Measurements from ENCODE around the gene TRIP10. TPM values are rescaled to one million over a fixed set of nuclear protein-coding genes. Genes with fewer than 3 reads are reported as not detected.
"Not testable (repeated sequence)": the region's sequence is repeated elsewhere in the genome, so short reads cannot be mapped to it uniquely, and the experiment has no call there.

The TRIP10 gene
- total RNA-seq, 4 donors from 2014 or later, result 94.1 to 129 (median 104) TPM

DNA sequence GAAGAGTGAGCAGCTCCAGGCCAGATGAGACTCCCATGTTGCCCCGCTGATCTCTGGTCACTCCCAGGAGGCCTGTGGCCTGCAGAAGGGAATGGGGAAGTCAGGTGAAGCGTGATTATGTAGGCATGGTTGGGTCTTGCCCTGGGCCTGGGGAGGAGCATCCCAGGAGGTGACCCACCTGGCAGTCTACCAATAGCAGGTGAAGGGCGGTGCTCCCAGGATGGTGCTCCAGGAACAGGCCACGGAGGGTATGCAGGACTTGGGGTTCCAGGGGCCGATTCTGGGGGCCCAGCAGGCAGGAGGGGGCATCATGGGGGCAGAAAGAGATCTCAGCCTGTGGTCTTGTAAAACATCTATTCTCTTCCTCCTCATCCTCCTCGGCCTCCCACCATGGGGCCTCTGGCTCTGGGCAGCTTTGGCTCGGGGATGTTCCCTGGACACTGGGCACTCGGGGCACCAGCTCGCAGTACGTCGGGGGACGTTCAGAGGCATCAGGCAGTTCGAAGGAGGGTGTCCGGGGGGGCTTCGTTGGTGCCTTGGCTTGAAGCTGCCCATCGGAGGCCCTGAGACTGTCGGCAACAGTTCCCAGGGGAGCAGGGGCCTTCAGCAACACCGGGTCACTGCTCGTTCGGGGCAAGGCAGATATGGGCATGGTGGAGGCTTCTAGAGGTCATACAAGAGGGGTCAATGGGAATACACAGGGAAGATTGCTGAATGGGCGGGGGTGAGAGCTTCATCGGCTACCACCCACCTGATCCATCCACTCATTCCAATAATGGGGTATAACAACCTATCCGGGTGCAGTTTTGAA lies 15.4 kb downstream of the TRIP10 start:
- no peaks in the 10 kb centered on the region for H3K27me3 ChIP-seq
- H3K4me1 ChIP-seq, result peaks cover 0 to 17% (median 9%) of the 10 kb centered on the region in 3 donors
- no peaks in the 10 kb centered on the region for H3K9me3 ChIP-seq
- 82 to 89% methylated on average over 3 to 5 of the region's 23 CpGs for WGBS, 2 donors (ENCODE audit: low coverage in 1 of 2)
- H3K4me3 ChIP-seq, result no peak overlapping the region
- H3K36me3 ChIP-seq, result peaks cover 0 to 29% of the 10 kb centered on the region in 2 donors
- no peak for ATAC-seq
- TF ChIP-seq POLR2A (IDR thresholded peaks at IDR 0.05) (no peak), POLR2AphosphoS5 (IDR thresholded peaks at IDR 0.05) (no peak), EP300 (IDR thresholded peaks at IDR 0.05) (no peak)
- TF ChIP-seq, protein P1, sequence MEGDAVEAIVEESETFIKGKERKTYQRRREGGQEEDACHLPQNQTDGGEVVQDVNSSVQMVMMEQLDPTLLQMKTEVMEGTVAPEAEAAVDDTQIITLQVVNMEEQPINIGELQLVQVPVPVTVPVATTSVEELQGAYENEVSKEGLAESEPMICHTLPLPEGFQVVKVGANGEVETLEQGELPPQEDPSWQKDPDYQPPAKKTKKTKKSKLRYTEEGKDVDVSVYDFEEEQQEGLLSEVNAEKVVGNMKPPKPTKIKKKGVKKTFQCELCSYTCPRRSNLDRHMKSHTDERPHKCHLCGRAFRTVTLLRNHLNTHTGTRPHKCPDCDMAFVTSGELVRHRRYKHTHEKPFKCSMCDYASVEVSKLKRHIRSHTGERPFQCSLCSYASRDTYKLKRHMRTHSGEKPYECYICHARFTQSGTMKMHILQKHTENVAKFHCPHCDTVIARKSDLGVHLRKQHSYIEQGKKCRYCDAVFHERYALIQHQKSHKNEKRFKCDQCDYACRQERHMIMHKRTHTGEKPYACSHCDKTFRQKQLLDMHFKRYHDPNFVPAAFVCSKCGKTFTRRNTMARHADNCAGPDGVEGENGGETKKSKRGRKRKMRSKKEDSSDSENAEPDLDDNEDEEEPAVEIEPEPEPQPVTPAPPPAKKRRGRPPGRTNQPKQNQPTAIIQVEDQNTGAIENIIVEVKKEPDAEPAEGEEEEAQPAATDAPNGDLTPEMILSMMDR (IDR thresholded peaks at IDR 0.05), result no peak
- H3K27ac ChIP-seq, result no peak overlapping the region

DNA sequence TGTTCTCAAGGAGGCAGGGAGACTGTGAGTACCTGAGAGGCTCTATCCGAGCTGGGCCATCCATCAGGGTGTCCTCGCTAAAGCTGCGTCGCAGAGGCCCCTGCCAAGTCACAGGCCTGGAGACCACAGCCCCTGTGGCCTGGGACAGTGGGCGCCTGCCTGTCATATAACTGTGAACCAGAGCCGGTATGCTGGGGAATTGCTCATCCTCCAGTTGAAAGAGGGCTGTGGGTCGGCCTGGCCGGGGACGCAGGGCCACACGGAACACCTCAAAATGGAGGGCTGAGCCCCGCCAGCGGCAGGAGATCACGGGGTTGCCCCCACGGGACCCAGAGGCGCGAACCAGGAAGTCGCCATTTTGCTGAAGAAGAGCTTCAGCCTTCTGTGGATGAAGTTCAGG lies 21.1 kb downstream of the TRIP10 start:
- no CpG with 5 or more reads among the region's 17 CpGs for WGBS, 2 donors (ENCODE audit: low coverage in 1 of 2)
- peaks cover 0 to 5% (median 0%) of the 10 kb centered on the region in 3 donors for H3K9me3 ChIP-seq
- peaks cover 35% of the 10 kb centered on the region for H3K27me3 ChIP-seq
- no peak overlapping the region for H3K27ac ChIP-seq
- no peaks in the 10 kb centered on the region for H3K36me3 ChIP-seq
- no peak for ATAC-seq
- no peaks in the 10 kb centered on the region for H3K4me1 ChIP-seq
- no peak for TF ChIP-seq POLR2AphosphoS5 (IDR thresholded peaks at IDR 0.05)
- TF ChIP-seq EP300 (IDR thresholded peaks at IDR 0.05), result no peak
- TF ChIP-seq, protein P1 (IDR thresholded peaks at IDR 0.05), result no peak
- no peak for TF ChIP-seq POLR2A (IDR thresholded peaks at IDR 0.05)
- no peak overlapping the region for H3K4me3 ChIP-seq

- WGBS, 2 donors (ENCODE audit: low coverage in 1 of 2), result 20 to 100% methylated on average over 1 to 2 of the region's 4 CpGs
Measured at GRCh38 chr19:6761053-6761676, 21.7 kb downstream of the TRIP10 start.

DNA sequence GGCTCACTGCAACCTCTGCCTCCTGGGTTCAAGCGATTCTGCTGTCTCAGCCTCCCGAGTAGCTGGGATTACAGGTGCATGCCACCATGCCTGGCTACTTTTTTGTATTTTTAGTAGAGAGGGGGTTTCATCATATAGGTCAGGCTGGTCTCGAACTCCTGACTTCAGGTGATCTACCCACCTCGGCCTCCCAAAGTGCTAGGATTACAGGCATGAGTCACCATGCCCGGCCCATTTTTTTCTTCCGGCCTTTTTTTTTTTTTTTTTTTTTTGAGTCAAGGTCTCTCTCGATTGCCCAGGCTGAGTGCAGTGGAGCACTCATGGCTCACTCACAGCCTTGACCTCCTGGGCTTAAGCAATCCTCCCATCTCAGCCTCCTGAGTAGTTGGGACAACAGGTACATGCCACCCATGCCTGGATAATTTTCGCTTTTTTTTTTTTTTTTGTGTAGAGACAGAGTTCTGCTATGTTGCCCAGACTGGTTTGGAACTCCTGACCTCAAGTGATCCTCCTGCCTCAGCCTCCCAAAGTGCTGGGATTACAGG lies 22.8 kb downstream of the TRIP10 start:
- not testable (repeated sequence) for ATAC-seq
- H3K27me3 ChIP-seq, result peaks cover 52% of the 10 kb centered on the region
- 77 to 88% methylated on average over 5 to 8 of the region's 8 CpGs for WGBS, 2 donors (ENCODE audit: low coverage in 1 of 2)

More at GRCh38 chr19:6761053-6761676, 21.7 kb downstream of the TRIP10 start:
- H3K27me3 ChIP-seq, result peaks cover 41% of the 10 kb centered on the region
- no peak overlapping the region for H3K4me3 ChIP-seq
- H3K36me3 ChIP-seq, result no peaks in the 10 kb centered on the region
- peaks cover 0 to 5% (median 0%) of the 10 kb centered on the region in 3 donors for H3K9me3 ChIP-seq
- no peak for ATAC-seq
- TF ChIP-seq POLR2AphosphoS5 (IDR thresholded peaks at IDR 0.05) (no peak), POLR2A (IDR thresholded peaks at IDR 0.05) (no peak), EP300 (IDR thresholded peaks at IDR 0.05) (no peak)
- TF ChIP-seq, protein P1 (IDR thresholded peaks at IDR 0.05), result no peak
- H3K4me1 ChIP-seq, result no peaks in the 10 kb centered on the region
- no peak overlapping the region for H3K27ac ChIP-seq

GRCh38 chr19:6765738-6766356 lies 26.4 kb downstream of the TRIP10 start:
- 0 to 58% methylated on average over 1 to 4 of the region's 8 CpGs for WGBS, 2 donors (ENCODE audit: low coverage in 1 of 2)
- no peaks in the 10 kb centered on the region for H3K36me3 ChIP-seq
- H3K4me1 ChIP-seq, result peaks cover 0 to 14% (median 8%) of the 10 kb centered on the region in 3 donors

More for the DNA sequence above, 22.8 kb downstream of the TRIP10 start:
- H3K9me3 ChIP-seq, H3K4me3 ChIP-seq, H3K27ac ChIP-seq, H3K36me3 ChIP-seq, H3K4me1 ChIP-seq: not testable (repeated sequence)

More at GRCh38 chr19:6765738-6766356, 26.4 kb downstream of the TRIP10 start:
- Histone ChIP-seq H3K9me3 (peaks cover 0 to 4% (median 0%) of the 10 kb centered on the region in 3 donors), H3K27me3 (peaks cover 86% of the 10 kb centered on the region), H3K4me3 (no peak overlapping the region), H3K27ac (no peak overlapping the region)
- TF ChIP-seq EP300 (IDR thresholded peaks at IDR 0.05), result no peak
- TF ChIP-seq POLR2AphosphoS5 (IDR thresholded peaks at IDR 0.05), result no peak
- TF ChIP-seq, protein P1 (IDR thresholded peaks at IDR 0.05), result no peak
- TF ChIP-seq POLR2A (IDR thresholded peaks at IDR 0.05), result no peak
- ATAC-seq, result no peak

Measured in gastroesophageal sphincter (tissue), 4 donors.